ENCODE data around the gene NDUFB2. TPM values are rescaled to one million over a fixed set of nuclear protein-coding genes. Genes with fewer than 3 reads are reported as not detected.
"Not testable (repeated sequence)": the region's sequence is repeated elsewhere in the genome, so short reads cannot be mapped to it uniquely, and the experiment has no call there.

Gene NDUFB2
- polyA plus RNA-seq, 4 donors: 163 to 222 (median 182) TPM

DNA sequence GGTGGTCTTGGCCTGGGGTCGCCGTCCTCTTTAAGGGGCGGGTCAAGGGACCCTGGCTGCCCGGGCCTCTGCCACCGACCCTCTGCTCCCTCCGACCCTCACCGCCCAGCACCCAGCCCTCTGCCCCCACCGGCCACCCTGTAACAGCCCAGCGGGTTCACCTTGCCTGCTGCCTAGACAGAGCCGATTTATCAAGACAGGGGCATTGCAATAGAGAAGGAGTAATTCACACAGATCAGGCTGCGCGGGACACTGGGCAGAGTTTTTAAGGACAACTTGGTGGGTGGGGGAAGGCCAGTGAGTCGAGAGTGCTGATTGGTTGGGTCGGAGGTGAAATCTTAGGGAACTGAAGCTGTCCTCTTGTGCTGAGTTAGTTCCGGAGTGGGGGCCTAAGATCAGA is 24.5 kb upstream of the NDUFB2 start:
- DNase-seq (ENCODE audit: low read depth in 4 of 4, low spot score in 3 of 4): no peak

DNA sequence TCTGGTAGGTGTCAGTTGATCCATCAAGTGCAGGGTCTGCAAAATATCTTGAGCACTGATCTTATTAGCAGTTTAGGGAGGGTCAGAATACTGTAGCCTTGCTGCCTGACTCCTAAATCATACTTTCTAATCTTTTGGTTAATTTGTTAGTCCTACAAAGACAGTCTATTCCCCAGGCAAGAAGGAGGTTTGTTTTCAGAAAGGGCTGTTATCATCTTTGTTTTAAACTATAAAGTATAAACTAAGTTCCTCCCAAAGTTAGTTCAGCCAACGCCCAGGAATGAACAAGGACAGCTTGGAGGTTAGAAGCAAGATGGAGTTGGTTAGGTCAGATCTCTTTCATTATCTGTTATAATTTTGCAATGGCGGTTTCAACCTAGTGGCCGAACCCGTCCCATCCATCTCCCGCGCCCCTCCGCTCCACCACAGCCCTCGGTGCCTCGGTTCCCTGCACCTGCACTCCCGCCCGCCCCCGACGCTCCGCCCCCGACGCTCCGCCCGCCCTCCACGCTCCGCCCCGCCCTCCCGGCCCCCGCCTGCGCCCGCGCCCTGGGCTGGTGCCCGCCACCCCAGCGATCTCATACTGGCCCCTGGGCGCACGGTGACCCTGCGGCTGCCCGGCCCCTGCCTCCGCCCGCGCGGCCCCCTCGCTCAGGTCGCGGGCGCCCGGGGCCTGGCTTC is 24.0 kb upstream of the NDUFB2 start, which contains the start of gene ADCK2:
ADCK2 (plus strand) TSS at position 564 of the 681 bp plus-strand sequence. CDS start 386 bp downstream, outside the sequence.
- DNase-seq (ENCODE audit: low read depth in 4 of 4, low spot score in 3 of 4): no peak

DNA sequence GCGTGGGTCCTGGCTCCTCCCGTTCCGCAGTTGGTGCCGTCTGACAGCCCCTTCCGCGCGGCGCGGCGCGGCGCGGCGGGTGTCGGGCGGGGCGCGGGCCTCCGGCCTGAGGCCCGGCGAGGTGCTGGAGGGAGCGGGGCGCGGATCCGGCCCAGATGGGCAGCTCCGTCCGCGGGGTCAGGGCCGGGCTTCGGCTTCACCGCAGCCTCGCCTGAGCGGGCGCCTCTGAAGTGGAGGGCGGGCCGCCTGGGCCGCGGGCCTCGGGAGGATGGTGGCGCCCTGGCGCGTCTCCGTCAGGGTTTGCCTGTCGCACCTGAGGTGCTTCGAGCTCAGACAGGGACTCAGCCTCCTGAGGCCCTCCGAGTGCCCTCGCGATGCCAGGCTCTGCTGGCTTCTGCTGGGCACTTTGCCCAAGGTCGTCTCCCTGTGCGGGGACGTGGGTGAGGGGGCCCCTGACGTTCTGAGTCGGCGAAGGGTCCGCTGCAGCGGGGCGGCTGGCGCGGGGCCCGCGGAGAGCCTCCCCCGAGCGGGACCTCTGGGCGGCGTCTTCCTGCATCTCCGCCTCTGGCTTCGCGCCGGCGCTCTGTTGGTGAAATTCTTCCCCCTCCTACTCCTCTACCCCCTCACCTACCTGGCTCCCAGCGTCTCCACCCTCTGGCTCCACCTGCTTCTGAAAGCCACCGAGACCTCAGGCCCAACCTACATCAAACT is 23.3 kb upstream of the NDUFB2 start:
- DNase-seq (ENCODE audit: low read depth in 4 of 4, low spot score in 3 of 4): no peak

DNA sequence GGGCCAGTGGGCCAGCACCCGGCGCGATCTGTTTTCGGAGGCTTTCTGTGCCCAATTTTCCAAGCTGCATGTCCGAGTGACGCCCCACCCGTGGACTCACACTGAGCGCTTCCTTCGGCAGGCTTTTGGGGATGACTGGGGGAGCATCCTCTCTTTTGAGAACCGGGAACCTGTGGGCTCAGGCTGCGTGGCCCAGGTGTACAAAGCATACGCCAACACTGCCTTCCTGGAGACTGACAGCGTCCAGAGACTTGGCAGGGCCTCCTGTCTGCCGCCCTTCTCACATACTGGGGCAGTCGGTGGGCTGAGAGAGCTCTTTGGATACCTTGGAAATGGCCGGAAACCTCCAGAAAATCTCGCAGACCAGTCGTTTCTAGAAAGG is 22.7 kb upstream of the NDUFB2 start:
- DNase-seq (ENCODE audit: low read depth in 4 of 4, low spot score in 3 of 4): no peak

DNA sequence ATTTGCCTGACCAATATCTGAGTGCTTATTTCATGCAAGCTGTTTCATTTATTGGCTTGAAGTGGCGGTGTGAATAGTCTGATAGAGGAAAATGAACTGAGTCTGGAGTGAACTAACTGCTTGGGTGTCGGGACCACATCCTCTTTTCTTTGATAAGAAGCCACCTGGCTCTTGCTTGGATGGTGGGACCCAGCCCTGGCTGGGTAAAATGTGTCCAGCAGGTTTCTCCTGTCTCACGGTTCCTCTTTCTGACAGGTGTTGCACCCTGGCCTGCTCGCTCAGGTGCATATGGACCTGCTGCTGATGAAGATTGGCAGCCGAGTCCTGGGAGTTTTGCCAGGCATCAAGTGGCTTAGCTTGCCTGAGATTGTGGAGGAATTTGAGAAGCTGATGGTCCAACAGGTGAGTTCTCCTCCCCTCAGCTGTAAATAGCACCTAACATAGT is 22.1 kb upstream of the NDUFB2 start:
- DNase-seq (ENCODE audit: low read depth in 4 of 4, low spot score in 3 of 4): no peak

DNA sequence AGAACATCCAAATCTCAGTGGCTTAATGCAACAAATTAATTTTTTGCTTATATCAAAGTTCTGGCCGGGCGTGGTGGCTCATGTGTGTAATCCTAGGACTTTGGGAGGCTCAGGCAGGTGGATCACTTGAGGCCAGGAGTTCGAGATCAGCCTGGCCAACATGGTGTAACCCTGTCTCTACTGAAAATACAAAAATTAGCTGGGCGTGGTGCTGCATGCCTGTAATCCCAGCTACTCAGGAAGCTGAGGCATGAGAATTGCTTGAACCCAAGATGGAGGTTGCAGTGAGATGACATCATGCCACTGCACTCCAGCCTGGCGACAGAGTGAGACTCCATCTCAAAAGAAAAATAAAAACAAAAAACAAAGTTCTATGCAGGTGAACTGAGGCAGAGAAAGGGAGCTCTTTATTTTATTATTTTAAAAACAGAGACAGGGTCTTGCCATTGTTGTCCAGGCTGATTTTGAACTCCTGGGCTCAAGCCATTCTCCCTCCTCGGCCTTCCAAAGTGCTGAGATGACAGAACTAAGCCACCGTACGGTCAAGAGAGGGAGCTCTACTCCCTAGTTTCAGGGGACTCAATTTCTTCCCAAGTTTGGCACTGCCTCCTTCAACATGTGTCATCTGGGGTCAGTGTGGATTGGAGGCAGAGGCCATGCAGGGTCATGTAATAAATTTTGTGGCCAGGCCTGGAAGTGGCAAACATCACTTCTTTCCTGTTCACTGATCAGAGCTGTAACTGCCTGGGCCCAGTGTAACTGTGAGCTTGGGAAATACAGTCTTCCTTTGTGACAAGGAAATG is 21.4 kb upstream of the NDUFB2 start:
- DNase-seq (ENCODE audit: low read depth in 4 of 4, low spot score in 3 of 4): no peak

DNA sequence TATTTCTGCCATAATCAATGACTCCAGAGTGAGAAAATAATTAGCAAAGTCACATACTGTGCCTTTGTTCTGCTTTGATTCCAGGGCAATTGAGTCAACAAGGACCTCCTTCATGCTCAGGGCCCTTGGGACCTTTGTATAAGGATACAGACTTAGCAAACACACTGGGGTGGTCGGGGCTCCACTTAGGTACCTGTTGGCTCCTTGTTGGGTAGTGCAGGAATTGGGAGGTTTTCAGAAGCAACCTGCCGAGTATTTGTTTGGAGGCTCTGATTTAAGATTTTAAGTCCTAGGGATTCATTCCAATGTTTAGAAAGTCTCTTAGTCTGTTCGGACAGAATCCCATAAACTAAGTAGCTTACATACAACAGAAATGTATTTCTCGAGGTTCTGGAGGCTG is 20.8 kb upstream of the NDUFB2 start:
- DNase-seq (ENCODE audit: low read depth in 4 of 4, low spot score in 3 of 4): no peak

DNA sequence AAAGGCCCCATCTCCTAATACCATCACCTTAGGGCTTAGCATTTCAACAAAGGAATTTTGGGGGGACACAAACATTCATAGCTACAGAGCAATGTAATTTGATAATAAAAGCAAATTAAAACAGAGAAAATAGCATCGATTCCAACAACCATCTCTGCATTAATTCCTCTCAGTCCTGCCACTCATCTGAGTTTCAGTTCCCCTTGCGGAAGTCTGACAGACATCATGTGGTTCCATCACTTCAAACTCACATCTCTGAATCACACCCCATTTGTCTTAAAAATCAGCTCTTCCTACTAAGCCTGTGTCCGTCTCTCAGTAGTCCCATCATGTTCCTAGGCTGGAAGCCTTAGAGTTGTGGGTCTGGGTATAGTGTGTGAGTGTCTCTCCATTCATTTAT is 20.2 kb upstream of the NDUFB2 start:
- no peak for DNase-seq (ENCODE audit: low read depth in 4 of 4, low spot score in 3 of 4)

DNA sequence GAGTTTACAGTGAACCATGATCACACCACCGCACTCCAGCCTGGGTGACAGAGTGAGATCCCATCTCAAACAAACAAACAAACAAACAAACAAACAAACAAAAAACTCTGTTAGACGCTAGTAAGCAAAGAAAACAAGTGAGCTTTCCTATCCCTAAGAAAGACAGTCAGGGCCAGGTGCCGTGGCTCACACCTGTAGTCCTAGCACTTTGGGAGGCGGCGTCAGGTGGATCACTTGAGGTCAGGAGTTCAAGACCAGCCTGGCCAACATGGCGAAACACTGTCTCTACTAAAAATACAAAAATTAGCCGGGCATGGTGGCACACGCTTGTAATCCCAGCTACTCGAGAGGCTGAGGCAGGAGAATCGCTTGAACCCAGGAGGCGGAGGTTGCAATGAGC is 19.6 kb upstream of the NDUFB2 start:
- DNase-seq (ENCODE audit: low read depth in 4 of 4, low spot score in 3 of 4): not testable (repeated sequence)

DNA sequence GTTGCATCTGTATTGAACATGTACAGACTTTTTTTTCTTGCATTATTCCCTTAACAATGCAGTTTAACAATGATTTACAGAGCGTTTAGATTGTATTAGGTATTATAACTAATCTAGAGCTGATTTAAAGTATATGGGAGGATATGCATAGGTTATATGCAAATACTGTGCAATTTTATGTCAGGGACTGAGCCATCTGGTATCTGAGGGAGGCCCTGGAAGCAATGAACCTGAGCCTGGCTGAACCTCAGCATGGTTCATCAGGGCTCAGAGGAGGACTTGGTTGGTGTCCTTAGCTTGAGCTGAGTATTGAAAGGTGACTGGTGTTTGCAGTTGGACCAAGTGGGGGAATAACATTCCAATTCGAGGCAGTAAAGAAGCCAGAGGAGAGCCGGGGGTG is 19.0 kb upstream of the NDUFB2 start:
- DNase-seq (ENCODE audit: low read depth in 4 of 4, low spot score in 3 of 4): no peak

DNA sequence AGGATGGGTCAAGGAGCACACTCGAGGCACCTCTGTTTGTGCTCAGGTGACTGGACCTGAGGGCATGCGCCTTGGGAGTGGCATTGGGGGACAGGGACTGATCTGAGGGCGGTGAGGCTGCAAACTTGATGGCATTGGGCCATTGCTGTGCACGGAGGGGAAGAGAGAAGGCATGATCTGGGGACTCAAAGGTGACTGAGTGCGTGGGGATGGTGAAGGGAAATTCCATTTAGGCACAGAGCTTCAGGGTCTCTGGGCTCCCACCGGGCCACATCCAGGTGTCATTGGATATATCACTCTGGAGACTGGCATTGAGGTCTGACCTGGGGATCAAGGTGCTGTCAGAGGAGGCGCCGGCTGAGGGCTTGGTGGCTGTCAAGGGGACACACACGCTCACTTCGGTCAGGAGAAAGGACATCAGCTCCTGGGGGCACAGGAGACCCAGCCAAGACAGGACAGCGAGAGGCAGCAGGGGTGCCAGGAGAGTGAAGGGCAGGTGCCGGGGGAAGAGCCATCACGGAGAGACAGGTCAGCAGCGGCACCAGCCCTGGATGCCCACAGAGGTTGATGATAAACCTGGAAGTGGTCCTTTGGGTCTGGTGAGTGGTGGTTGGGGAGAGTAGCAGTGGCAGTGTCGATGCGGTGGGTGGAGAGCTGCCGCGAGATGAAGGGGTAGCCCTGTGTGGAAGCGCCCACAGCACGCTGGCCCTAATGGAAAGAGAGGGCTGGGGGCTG is 18.3 kb upstream of the NDUFB2 start:
- DNase-seq (ENCODE audit: low read depth in 4 of 4, low spot score in 3 of 4): no peak

DNA sequence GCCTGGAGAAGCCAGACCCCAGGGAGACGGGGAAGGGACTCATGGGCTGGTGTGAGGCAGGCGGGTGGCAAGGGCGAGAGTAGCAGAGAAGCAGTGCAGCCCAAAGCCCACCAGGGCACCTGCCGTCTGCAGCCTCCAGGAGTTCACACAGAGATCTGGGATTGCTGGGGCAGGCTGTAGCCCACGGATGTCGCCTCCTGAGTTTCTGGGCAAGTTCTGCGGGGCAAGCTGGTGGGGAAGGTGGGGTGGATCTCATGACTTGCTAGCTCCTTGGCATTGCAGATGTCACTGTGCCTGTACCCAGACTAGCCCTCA is 17.7 kb upstream of the NDUFB2 start:
- DNase-seq (ENCODE audit: low read depth in 4 of 4, low spot score in 3 of 4): no peak

DNA sequence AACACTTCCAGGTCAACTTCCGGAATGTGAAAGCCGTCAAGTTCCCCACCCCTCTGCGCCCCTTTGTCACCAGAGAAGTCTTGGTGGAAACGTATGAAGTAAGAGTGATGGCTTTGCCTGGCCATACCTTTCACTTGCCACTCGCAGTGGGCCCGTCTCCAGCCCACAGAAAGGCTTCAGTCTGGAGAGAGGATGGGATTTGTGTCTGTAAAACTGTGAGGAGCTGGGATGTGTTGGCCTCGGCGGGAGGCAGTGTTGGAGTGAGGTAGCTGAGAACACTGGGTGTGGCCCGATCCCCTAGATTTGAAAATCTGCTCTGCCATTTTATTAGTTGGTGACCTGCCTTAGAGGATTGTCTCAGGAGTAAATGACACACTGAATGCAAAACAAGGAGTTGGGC is 17.3 kb upstream of the NDUFB2 start:
- DNase-seq (ENCODE audit: low read depth in 4 of 4, low spot score in 3 of 4): no peak

DNA sequence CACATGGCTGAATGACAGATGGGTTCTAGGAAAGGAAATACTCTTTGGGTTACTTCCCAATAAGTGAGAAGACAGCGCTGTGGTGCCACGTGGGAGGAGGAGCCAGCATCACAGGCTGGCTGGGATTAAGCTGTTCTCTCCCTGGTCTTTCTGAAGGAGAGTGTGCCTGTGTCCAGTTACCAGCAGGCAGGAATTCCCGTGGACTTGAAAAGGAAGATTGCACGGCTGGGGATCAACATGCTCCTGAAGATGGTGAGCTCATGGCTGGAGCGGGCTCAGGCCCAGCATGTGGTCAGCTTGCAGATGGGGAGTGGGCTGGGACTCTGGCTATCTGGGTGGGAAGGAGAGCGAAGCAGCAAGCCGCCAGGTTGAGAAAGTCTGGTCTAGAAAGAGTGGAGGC is 15.6 kb upstream of the NDUFB2 start:
- DNase-seq (ENCODE audit: low read depth in 4 of 4, low spot score in 3 of 4): no peak

DNA sequence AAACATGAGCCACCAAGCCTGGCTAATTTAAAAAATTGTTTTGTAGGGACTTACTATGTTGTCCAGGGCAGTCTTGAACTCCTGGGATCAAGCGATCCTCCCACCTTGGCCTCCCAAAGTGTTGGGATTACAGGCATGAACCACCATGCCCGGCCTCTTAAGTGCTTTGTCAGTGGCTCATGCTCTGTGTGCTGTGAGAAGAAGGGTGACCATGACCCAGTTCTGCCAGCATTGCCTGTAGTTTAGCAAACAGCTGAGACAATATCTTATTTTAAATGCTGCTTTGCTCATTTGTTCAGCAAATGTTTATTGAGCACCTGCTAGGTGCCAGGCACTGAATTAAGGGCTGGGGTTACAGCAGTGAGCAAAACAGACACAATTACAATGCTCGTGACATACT is 14.7 kb upstream of the NDUFB2 start:
- DNase-seq (ENCODE audit: low read depth in 4 of 4, low spot score in 3 of 4): no peak

DNA sequence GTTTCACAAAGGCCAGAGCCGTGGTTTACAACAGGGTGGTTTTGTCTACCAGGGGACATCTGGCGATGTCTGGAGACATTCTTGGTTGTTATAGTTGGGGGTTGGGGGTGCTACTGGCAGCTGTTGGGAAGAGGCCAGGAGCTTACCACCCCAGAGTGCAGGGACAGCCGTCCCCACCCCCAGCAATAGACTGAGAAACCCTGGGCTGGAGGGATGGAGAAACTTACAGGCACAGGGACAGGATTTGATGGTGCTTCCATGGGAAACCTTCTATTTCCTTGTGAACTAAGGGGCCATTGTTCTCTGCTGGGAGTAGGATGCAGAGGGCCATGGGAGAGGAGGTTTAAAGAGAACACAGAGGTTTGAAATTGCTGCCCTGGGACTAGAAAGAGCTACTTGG is 12.9 kb upstream of the NDUFB2 start:
- DNase-seq (ENCODE audit: low read depth in 4 of 4, low spot score in 3 of 4): no peak

DNA sequence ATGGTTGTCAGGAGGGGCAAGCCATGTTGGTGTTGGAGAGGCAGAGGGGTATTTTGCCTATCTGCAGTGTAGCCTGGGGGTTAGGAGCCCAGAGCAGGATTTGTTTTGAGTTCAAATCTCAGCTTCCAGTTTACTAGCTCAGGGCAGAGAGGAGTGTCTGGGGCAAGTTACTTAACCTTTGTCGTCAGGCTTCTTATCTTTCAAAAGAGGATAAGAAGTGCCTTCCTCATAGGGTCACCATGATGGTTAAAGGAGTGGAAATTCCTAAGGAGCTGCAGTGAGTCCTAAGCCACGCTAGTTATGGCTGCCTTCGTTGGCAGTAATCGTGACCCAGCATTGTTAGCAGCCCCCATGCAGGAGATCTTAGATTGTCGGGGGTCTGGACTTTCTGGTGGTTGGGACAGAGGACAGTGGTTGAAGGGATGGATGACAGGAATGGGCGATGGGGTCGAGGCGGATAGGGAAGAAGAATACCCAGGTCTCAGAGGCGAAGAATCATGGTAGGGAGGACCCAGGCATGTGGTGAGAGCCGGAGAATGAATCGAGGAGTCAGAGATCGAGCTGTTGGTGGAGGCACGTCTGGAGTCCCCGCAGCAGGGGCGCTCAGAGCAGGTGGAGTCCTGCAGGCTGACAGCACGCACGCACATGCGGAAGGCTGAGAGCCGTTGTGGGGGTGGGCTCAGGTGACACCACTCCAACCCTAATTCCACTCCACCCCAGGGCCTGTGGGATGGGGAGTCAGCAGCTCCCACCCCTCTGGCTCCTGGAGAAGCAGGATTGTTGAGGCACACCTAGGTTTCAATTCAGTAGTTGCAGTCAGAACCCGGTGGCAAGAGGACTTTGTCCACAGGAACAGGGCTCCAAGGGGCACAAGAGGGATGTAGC is 12.2 kb upstream of the NDUFB2 start:
- DNase-seq (ENCODE audit: low read depth in 4 of 4, low spot score in 3 of 4): no peak

DNA sequence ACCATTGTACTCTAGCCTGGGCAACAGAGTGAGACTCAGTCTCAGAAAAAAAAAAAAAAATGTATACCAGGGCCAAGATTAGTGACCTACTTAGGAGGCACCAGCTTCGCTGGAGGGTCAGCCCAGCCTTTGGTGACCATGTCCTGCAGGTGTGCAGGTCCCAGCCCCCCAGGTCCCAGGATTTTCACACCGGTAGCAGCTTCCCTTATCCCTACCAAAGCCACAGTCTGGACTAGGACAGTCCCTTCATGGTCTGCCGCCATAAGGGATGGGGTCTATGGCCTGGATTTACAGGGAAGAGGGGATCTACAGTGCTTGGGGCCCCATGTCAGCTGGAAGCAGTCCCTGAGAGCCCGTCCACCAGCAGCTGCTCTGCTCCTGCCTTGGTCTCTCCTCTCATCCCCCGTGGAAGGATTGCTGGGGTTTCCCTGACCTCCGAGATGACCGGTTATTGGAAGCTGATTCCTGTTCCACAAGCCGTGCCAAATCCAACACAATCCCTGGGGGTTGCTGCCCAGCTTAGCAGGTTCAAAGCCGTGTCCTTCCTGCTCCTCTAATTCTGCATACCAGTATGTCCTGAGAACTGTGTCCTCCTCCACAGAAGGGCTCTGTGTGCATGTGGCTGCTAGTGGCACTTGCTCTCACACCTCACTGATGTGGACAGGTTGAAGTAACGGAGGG is 11.0 kb upstream of the NDUFB2 start:
- no peak for DNase-seq (ENCODE audit: low read depth in 4 of 4, low spot score in 3 of 4)

DNA sequence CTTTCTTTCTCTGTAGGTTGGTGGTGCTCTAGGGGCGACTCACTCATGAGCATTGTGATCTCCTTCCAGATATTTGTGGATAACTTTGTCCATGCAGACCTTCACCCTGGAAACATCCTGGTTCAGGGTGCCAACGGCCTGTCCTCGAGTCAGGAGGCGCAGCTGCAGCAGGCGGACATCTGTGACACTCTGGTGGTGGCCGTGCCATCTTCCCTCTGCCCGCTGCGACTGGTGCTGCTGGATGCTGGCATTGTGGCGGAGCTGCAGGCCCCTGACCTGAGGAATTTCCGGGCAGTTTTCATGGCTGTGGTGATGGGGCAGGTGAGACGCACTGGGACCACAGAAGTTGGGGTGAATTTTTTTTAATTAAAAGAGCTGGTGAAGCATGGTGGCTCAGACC is 9.6 kb upstream of the NDUFB2 start:
- no peak for DNase-seq (ENCODE audit: low read depth in 4 of 4, low spot score in 3 of 4)

DNA sequence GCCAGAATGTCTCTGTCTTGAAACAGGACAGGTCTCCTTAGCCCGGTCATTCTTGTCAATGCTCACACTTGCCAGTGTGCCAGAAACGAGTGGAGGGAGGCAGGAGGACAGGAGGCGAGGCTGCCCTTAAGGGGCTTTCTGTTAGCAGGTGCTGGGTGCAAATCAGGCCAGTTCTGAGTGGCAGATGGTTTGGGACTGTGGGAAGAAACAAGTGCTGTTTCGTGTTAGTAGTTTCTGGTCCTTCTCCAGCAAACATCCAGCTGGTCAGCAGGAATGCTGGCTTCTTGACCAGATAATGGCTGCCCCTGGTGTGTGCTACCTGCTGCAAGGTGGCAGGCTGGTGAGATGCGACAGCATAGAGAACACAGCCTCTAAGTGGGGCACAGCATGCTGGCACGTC is 8.2 kb upstream of the NDUFB2 start:
- DNase-seq (ENCODE audit: low read depth in 4 of 4, low spot score in 3 of 4): no peak

Measured in right renal pelvis (tissue), 4 donors.